BJ (cell line): Measurements from ENCODE around the gene WNT3. TPM values are rescaled to one million over a fixed set of nuclear protein-coding genes. Genes with fewer than 3 reads are reported as not detected.

Source experiments
- CTCF ChIA-PET: fragments of 350-600 bp; formaldehyde crosslinking; extraction: SDS; loops from one replicate; lab custom pipeline; 2021; ENCODE audit warnings: antibody characterized with exemption, inconsistent platforms; lab: Yijun Ruan, JAX
- POLR2A ChIA-PET: fragments of 300-600 bp; sonication (Branson Sonifier 250); formaldehyde crosslinking; extraction: SDS; loops from one replicate; lab custom pipeline; 2021; ENCODE audit warnings: antibody characterized with exemption; lab: Charles Lee
- DNase-seq: peaks from one replicate; pipeline ENCODE4 v3.0.0-alpha.2; 2011; ENCODE audit warnings: low read depth
- H3K27me3 ChIP-seq: 2 replicates; pipeline ENCODE4 v1.6.0; 2011; ENCODE audit warnings: low read length; ENCODE audit not compliant: control insufficient read depth, insufficient read depth
- H3K36me3 ChIP-seq: 2 replicates; pipeline ENCODE4 v1.5.1; 2011; ENCODE audit warnings: low read length; ENCODE audit not compliant: control insufficient read depth, insufficient read depth
- H3K4me3 ChIP-seq: 2 replicates; pipeline ENCODE4 v1.5.1; 2011; ENCODE audit warnings: low read depth, mild to moderate bottlenecking, control low read depth, low read length
- CTCF ChIP-seq: IDR thresholded peaks from 2 replicates; pipeline ENCODE4 v1.5.1; 2011; ENCODE audit warnings: low read depth, mild to moderate bottlenecking, control low read depth, inconsistent platforms, low read length, moderate library complexity; ENCODE audit not compliant: insufficient read depth
- polyA plus RNA-seq: library from polyadenylated mRNA; depleted of rRNA; stranded (reverse); fragments of >200 nt; gene quantifications from 2 replicates; pipeline ENCODE4 v1.2.3, GENCODE V29; 2011

The WNT3 gene
- polyA plus RNA-seq, 1 experiment: 2.8 TPM

GRCh38 chr17:46756861-46757260, 61.6 kb downstream of the WNT3 start:
- Histone ChIP-seq H3K36me3 (peaks cover 10% of the 10 kb centered on the region), H3K27me3 (no peaks in the 10 kb centered on the region), H3K4me3 (no peak overlapping the region)
- POLR2A ChIA-PET: no interaction called here
- DNase-seq: no peak
- TF ChIP-seq CTCF: no peak
- CTCF ChIA-PET: no interaction called here

GRCh38 chr17:46756081-46756735, 62.3 kb downstream of the WNT3 start:
- no peaks in the 10 kb centered on the region for H3K27me3 ChIP-seq
- peaks cover 10% of the 10 kb centered on the region for H3K36me3 ChIP-seq
- ChIA-PET POLR2A (no interaction called here), CTCF (interaction anchor here (0.6 kb wide), 1 partner anchor 1448 kb away, joined by 3 read pairs; no protein-coding TSS in a partner anchor)
- DNase-seq: no peak
- TF ChIP-seq CTCF: no peak
- H3K4me3 ChIP-seq: no peak overlapping the region

- H3K27me3 ChIP-seq: no peaks in the 10 kb centered on the region
- H3K36me3 ChIP-seq: peaks cover 12% of the 10 kb centered on the region
- POLR2A ChIA-PET: no interaction called here
- TF ChIP-seq CTCF: no peak
- no peak for DNase-seq
- no peak overlapping the region for H3K4me3 ChIP-seq
- CTCF ChIA-PET: no interaction called here
These were observed 64.7 kb downstream of the WNT3 start for GRCh38 chr17:46753776-46754175.

- ChIA-PET POLR2A (no interaction called here), CTCF (no interaction called here)
- no peak for DNase-seq
- no peak overlapping the region for H3K4me3 ChIP-seq
- H3K27me3 ChIP-seq: no peaks in the 10 kb centered on the region
- H3K36me3 ChIP-seq: peaks cover 12% of the 10 kb centered on the region
- no peak for TF ChIP-seq CTCF
These were observed 67.1 kb downstream of the WNT3 start for GRCh38 chr17:46751425-46751824.

- H3K4me3 ChIP-seq: no peak overlapping the region
- POLR2A ChIA-PET: no interaction called here
- H3K36me3 ChIP-seq: no peaks in the 10 kb centered on the region
- no peak for TF ChIP-seq CTCF
- H3K27me3 ChIP-seq: no peaks in the 10 kb centered on the region
- DNase-seq: no peak
- CTCF ChIA-PET: interaction anchor here (1.2 kb wide), 1 partner anchor 18 kb away, joined by 4 read pairs; no protein-coding TSS in a partner anchor
These were observed 73.1 kb downstream of the WNT3 start for GRCh38 chr17:46745376-46745775.
